HepG2 (cell line): ENCODE data around the gene ZC3H18. TPM values are rescaled to one million over a fixed set of nuclear protein-coding genes. Genes with fewer than 3 reads are reported as not detected.

ENCODE experiments used
- ARNTL ChIP-seq: sonication (generic); formaldehyde crosslinking; IDR thresholded peaks from 2 replicates; pipeline ENCODE4 v1.4.0; 2020; ENCODE audit warnings: mild to moderate bottlenecking, missing genetic modification reagents
- ASH2L ChIP-seq: fragments of 300-600, 200-600 bp; sonication (generic); IDR thresholded peaks from 2 replicates; pipeline ENCODE4 v1.7.0; 2017; ENCODE audit warnings: low read depth, mild to moderate bottlenecking, moderate library complexity, mixed read lengths, low read length; ENCODE audit not compliant: insufficient read length
- ATF7-NPFF ChIP-seq: sonication (generic); formaldehyde crosslinking; IDR thresholded peaks from 2 replicates; pipeline ENCODE4 v1.8.1; 2023; ENCODE audit warnings: mild to moderate bottlenecking, low read depth, missing genetic modification reagents, moderate library complexity
- CBX1 ChIP-seq: IDR thresholded peaks from one replicate; pipeline ENCODE4 v1.6.1; 2016; ENCODE audit warnings: antibody characterized with exemption, low read depth
- DDIT3 ChIP-seq: sonication (generic); formaldehyde crosslinking; IDR thresholded peaks from 2 replicates; pipeline ENCODE4 v1.4.0; 2020; ENCODE audit warnings: mild to moderate bottlenecking, missing genetic modification reagents
- FOSL2 ChIP-seq: sonication (generic); formaldehyde crosslinking; IDR thresholded peaks from 2 replicates; pipeline ENCODE4 v1.4.0; 2020; ENCODE audit warnings: missing genetic modification reagents
- JDP2 ChIP-seq: sonication (generic); formaldehyde crosslinking; IDR thresholded peaks from 2 replicates; pipeline ENCODE4 v1.8.1; 2022; ENCODE audit warnings: missing genetic modification reagents, borderline replicate concordance
- MBD4 ChIP-seq: IDR thresholded peaks from 2 replicates; pipeline ENCODE4 v1.6.1; 2012; ENCODE audit warnings: low read length, inconsistent platforms, borderline replicate concordance
- RCOR2 ChIP-seq: IDR thresholded peaks from 2 replicates; pipeline ENCODE4 v1.6.1; 2016; ENCODE audit warnings: missing biosample characterization, missing genetic modification reagents
- REXO4 ChIP-seq: sonication (generic); formaldehyde crosslinking; IDR thresholded peaks from 2 replicates; pipeline ENCODE4 v1.8.0; 2022; ENCODE audit warnings: missing genetic modification reagents, mild to moderate bottlenecking, borderline replicate concordance
- TOE1 ChIP-seq: sonication (generic); formaldehyde crosslinking; IDR thresholded peaks from 2 replicates; pipeline ENCODE4 v1.4.0; 2020; ENCODE audit warnings: mild to moderate bottlenecking, missing genetic modification reagents
- ZNF572 ChIP-seq: sonication (generic); formaldehyde crosslinking; IDR thresholded peaks from 2 replicates; pipeline ENCODE4 v1.5.1; 2020; ENCODE audit warnings: mild to moderate bottlenecking, missing genetic modification reagents
- ZNF737 ChIP-seq: sonication (generic); formaldehyde crosslinking; IDR thresholded peaks from 2 replicates; pipeline ENCODE4 v1.5.0; 2020; ENCODE audit warnings: missing genetic modification reagents, mild to moderate bottlenecking, borderline replicate concordance
- polyA plus RNA-seq, 8 experiments: library from polyadenylated mRNA; depleted of rRNA in 3 of 8; stranded (reverse) in 7 of 8; unstranded in 1 of 8; fragments of >200 nt; fragmentation: Illumina TruSeq in 4 of 8; extraction: Trizol in 4 of 8; gene quantifications; 2 replicates each; pipeline versions ENCODE4 v1.2.1 to v1.2.3, GENCODE V29; 2011 to 2016; ENCODE audit warnings: low read depth in 4 of 8, missing spikeins in 1 of 8, mixed read lengths in 1 of 8; ENCODE audit not compliant: insufficient read depth in 1 of 8
- total RNA-seq, 5 experiments: library from RNA; depleted of rRNA; stranded (reverse); fragments of >200 nt; fragmentation: Illumina TruSeq; extraction: Trizol; gene quantifications; 2 replicates each; pipeline ENCODE4 v1.2.3, GENCODE V29; 2016; ENCODE audit warnings: low read depth in 1 of 5
- TF ChIP-seq, protein P1 (sequence below): fragments of 450-650 bp; IDR thresholded peaks from 2 replicates; pipeline ENCODE4 v1.6.1; 2017; ENCODE audit warnings: mild to moderate bottlenecking
- TF ChIP-seq, protein P2 (sequence below): sonication (generic); IDR thresholded peaks from 2 replicates; pipeline ENCODE4 v1.6.1; 2016; ENCODE audit warnings: low read depth, borderline replicate concordance
- TF ChIP-seq, protein P3 (sequence below): sonication (generic); formaldehyde crosslinking; IDR thresholded peaks from 2 replicates; pipeline ENCODE4 v1.5.1; 2020; ENCODE audit warnings: missing genetic modification reagents, mild to moderate bottlenecking, borderline replicate concordance

Gene ZC3H18
- total and polyA plus RNA-seq, 2 of the 13 experiments (the other 11 are each of a cell fraction or from before 2014, with no cell fraction given), result 11.2 to 27.4 TPM

DNA sequence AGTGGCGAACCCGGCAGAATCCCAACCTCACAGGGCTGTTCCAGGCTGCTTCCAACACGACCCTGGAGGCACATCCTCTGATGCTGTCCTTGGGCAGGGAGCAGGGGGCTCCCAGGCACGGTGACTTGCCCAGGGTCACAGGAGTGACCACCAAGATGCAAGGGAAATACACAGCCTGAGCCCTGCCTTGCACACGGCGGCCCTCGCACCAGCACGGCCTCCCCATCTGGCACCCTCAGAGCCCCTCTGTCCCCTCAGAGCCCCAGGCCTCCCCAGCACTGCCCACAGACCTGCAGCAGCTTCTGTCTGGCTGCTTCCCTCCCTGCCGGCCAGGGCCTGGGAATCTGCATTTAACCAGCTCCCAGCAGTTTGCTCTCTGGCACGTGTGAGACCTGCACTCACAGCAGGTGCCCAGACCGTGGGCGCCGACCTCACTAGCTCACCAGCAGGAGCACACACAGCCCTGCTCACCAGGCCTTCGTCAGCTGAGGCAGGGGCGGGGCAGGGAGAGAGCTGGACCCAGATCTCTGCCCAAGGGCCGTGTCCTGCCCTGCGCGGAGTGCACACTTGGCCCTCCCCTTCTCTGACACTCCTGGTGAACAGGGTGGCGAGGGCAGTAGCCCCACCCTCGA, 29.7 kb upstream of the ZC3H18 start (continued):
- TF ChIP-seq, protein P1, sequence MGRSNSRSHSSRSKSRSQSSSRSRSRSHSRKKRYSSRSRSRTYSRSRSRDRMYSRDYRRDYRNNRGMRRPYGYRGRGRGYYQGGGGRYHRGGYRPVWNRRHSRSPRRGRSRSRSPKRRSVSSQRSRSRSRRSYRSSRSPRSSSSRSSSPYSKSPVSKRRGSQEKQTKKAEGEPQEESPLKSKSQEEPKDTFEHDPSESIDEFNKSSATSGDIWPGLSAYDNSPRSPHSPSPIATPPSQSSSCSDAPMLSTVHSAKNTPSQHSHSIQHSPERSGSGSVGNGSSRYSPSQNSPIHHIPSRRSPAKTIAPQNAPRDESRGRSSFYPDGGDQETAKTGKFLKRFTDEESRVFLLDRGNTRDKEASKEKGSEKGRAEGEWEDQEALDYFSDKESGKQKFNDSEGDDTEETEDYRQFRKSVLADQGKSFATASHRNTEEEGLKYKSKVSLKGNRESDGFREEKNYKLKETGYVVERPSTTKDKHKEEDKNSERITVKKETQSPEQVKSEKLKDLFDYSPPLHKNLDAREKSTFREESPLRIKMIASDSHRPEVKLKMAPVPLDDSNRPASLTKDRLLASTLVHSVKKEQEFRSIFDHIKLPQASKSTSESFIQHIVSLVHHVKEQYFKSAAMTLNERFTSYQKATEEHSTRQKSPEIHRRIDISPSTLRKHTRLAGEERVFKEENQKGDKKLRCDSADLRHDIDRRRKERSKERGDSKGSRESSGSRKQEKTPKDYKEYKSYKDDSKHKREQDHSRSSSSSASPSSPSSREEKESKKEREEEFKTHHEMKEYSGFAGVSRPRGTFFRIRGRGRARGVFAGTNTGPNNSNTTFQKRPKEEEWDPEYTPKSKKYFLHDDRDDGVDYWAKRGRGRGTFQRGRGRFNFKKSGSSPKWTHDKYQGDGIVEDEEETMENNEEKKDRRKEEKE, result no peak
- TF ChIP-seq CBX1, result no peak
- TF ChIP-seq, protein P2, sequence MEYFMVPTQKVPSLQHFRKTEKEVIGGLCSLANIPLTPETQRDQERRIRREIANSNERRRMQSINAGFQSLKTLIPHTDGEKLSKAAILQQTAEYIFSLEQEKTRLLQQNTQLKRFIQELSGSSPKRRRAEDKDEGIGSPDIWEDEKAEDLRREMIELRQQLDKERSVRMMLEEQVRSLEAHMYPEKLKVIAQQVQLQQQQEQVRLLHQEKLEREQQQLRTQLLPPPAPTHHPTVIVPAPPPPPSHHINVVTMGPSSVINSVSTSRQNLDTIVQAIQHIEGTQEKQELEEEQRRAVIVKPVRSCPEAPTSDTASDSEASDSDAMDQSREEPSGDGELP, result peak; percentile 50; the same call in 1 of the 2 replicates
- TF ChIP-seq, protein P3, sequence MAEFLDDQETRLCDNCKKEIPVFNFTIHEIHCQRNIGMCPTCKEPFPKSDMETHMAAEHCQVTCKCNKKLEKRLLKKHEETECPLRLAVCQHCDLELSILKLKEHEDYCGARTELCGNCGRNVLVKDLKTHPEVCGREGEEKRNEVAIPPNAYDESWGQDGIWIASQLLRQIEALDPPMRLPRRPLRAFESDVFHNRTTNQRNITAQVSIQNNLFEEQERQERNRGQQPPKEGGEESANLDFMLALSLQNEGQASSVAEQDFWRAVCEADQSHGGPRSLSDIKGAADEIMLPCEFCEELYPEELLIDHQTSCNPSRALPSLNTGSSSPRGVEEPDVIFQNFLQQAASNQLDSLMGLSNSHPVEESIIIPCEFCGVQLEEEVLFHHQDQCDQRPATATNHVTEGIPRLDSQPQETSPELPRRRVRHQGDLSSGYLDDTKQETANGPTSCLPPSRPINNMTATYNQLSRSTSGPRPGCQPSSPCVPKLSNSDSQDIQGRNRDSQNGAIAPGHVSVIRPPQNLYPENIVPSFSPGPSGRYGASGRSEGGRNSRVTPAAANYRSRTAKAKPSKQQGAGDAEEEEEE (CRISPR knock-in tag), result no peak
- no peak for TF ChIP-seq TOE1 (CRISPR knock-in tag)
- TF ChIP-seq REXO4 (CRISPR knock-in tag), result no peak
- TF ChIP-seq ARNTL, result no peak
- no peak for TF ChIP-seq ZNF572 (CRISPR knock-in tag)
- no peak for TF ChIP-seq FOSL2
- no peak for TF ChIP-seq MBD4
- no peak for TF ChIP-seq ZNF737 (CRISPR knock-in tag)
- no peak for TF ChIP-seq RCOR2 (CRISPR knock-in tag)
- no peak for TF ChIP-seq ATF7-NPFF (CRISPR knock-in tag)
- no peak for TF ChIP-seq DDIT3 (CRISPR knock-in tag)
- TF ChIP-seq ASH2L, result no peak
- no peak for TF ChIP-seq JDP2 (CRISPR knock-in tag)
